Middle frontal gyrus (tissue), 1 donor: ENCODE data around the gene PHYKPL.
A peak's percentile ranks its signal among the peaks of the same experiment; 100 is the strongest.
"Not testable (repeated sequence)": the region's sequence is repeated elsewhere in the genome, so short reads cannot be mapped to it uniquely, and the experiment has no call there.

ENCODE experiments used
- DNase-seq: peaks from one replicate; pipeline ENCODE4 v3.0.0-alpha.2; 2015; ENCODE audit warnings: low spot score; ENCODE audit errors: extremely low spot score

PHYKPL gene

GRCh38 chr5:178208540-178209227 is 23.9 kb downstream of the PHYKPL start:
- DNase-seq = no peak

- DNase-seq = no peak
These were observed 24.7 kb downstream of the PHYKPL start for GRCh38 chr5:178207917-178208280.

GRCh38 chr5:178207183-178207916 is 25.3 kb downstream of the PHYKPL start:
- no peak for DNase-seq

- no peak for DNase-seq
These were observed 26.2 kb downstream of the PHYKPL start for GRCh38 chr5:178206166-178207101.

GRCh38 chr5:178205749-178206047 is 26.9 kb downstream of the PHYKPL start:
- DNase-seq = no peak

- no peak for DNase-seq
These were observed 27.5 kb downstream of the PHYKPL start for GRCh38 chr5:178204935-178205748.

GRCh38 chr5:178204182-178204934 is 28.2 kb downstream of the PHYKPL start, which contains the start of gene HNRNPAB:
HNRNPAB (plus strand) TSS chr5:178204533; CDS start chr5:178204838, 305 bp downstream.
- peak; percentile 93 for DNase-seq

- no peak for DNase-seq
These were observed 28.9 kb downstream of the PHYKPL start for GRCh38 chr5:178203670-178204181.

- no peak for DNase-seq
These were observed 30.1 kb downstream of the PHYKPL start for GRCh38 chr5:178202541-178202940.

- DNase-seq = no peak
These were observed 30.7 kb downstream of the PHYKPL start for GRCh38 chr5:178201927-178202235.

GRCh38 chr5:178201221-178201926 is 31.2 kb downstream of the PHYKPL start:
- no peak for DNase-seq

- DNase-seq = no peak
These were observed 32.8 kb downstream of the PHYKPL start for GRCh38 chr5:178199581-178200434.

GRCh38 chr5:178198706-178199105 is 33.9 kb downstream of the PHYKPL start:
- DNase-seq = no peak

GRCh38 chr5:178198151-178198550 is 34.5 kb downstream of the PHYKPL start:
- not testable (repeated sequence) for DNase-seq

GRCh38 chr5:178196986-178197385 is 35.6 kb downstream of the PHYKPL start:
- DNase-seq = no peak

- no peak for DNase-seq
These were observed 36.3 kb downstream of the PHYKPL start for GRCh38 chr5:178196281-178196812.

- DNase-seq = no peak
These were observed 38.6 kb downstream of the PHYKPL start for GRCh38 chr5:178194026-178194425.

- no peak for DNase-seq
These were observed 39.3 kb downstream of the PHYKPL start for GRCh38 chr5:178193251-178193809.
